Epithelial cell of proximal tubule (primary cell): ENCODE data around the gene MCFD2. TPM values are rescaled to one million over a fixed set of nuclear protein-coding genes. Genes with fewer than 3 reads are reported as not detected.

ENCODE experiments used
- DNase-seq: peaks from one replicate; pipeline ENCODE4 v3.0.0-alpha.2; 2011; ENCODE audit warnings: low read depth
- H3K4me3 ChIP-seq: 2 replicates; pipeline ENCODE4 v1.5.1; 2011; ENCODE audit warnings: low read depth, mild to moderate bottlenecking, low read length
- total RNA-seq: library from RNA; depleted of rRNA; stranded (reverse); fragments of >200 nt; gene quantifications from 2 replicates; pipeline ENCODE4 v1.2.3, GENCODE V29; 2015
- TF ChIP-seq, protein P1 (sequence below): conservative IDR thresholded peaks from 2 replicates; pipeline ENCODE4 v1.5.1; 2012; ENCODE audit warnings: low read depth, mild to moderate bottlenecking, low read length

Gene MCFD2
- total RNA-seq, 1 donor from 2014 or later, result 36.3 TPM

- H3K4me3 ChIP-seq, result no peak overlapping the region
- DNase-seq, result peak; percentile 65
- TF ChIP-seq, protein P1, sequence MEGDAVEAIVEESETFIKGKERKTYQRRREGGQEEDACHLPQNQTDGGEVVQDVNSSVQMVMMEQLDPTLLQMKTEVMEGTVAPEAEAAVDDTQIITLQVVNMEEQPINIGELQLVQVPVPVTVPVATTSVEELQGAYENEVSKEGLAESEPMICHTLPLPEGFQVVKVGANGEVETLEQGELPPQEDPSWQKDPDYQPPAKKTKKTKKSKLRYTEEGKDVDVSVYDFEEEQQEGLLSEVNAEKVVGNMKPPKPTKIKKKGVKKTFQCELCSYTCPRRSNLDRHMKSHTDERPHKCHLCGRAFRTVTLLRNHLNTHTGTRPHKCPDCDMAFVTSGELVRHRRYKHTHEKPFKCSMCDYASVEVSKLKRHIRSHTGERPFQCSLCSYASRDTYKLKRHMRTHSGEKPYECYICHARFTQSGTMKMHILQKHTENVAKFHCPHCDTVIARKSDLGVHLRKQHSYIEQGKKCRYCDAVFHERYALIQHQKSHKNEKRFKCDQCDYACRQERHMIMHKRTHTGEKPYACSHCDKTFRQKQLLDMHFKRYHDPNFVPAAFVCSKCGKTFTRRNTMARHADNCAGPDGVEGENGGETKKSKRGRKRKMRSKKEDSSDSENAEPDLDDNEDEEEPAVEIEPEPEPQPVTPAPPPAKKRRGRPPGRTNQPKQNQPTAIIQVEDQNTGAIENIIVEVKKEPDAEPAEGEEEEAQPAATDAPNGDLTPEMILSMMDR, result no peak
Measured at GRCh38 chr2:46873604-46874068, 42.0 kb downstream of the MCFD2 start.

GRCh38 chr2:46872902-46873603, 42.6 kb downstream of the MCFD2 start:
- DNase-seq, result no peak
- TF ChIP-seq, protein P1, result no peak
- no peak overlapping the region for H3K4me3 ChIP-seq

- TF ChIP-seq, protein P1, result no peak
- H3K4me3 ChIP-seq, result no peak overlapping the region
- no peak for DNase-seq
Measured at GRCh38 chr2:46871976-46872381, 43.6 kb downstream of the MCFD2 start.

DNA sequence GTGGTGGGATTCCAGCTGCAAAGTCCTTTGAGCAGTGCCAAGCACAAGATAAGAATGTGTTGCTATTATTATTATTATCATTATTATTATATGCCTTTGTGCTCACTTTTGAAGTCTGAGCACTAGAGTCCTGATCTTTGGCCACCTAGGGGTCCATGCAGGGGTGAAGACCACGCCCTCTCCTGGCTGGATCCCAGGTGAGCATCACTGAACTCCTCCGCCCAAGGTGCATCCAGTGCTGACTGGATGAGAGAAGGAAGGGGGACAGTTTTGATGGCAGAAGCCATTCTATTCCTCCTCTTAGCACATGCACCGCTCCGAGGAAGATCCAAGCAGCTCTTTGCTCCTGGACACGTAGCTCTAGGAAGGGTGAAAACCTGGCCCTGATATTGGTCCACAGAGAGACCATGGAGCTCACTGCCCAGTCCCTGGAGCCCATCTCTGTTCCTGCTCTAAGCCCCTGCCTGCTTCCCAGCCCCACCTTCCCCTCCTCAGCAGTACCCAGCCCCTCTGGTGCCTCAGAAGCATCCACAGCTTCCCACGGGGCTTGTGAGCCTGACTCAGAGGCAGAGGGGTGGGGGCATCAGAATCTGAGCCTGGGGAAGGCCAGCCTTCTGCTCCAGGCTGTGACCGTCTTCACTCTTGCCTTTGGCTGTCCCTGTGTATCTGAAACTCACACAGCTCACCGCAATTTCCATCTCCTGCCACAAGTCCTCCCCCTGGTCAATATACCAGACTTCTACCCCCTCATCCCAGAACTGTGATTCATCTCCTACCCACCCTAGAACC, 45.4 kb downstream of the MCFD2 start:
- H3K4me3 ChIP-seq, result no peak overlapping the region
- DNase-seq, result no peak
- TF ChIP-seq, protein P1, result no peak

GRCh38 chr2:46869621-46870020, 46.0 kb downstream of the MCFD2 start:
- H3K4me3 ChIP-seq, result no peak overlapping the region
- TF ChIP-seq, protein P1, result no peak
- no peak for DNase-seq

DNA sequence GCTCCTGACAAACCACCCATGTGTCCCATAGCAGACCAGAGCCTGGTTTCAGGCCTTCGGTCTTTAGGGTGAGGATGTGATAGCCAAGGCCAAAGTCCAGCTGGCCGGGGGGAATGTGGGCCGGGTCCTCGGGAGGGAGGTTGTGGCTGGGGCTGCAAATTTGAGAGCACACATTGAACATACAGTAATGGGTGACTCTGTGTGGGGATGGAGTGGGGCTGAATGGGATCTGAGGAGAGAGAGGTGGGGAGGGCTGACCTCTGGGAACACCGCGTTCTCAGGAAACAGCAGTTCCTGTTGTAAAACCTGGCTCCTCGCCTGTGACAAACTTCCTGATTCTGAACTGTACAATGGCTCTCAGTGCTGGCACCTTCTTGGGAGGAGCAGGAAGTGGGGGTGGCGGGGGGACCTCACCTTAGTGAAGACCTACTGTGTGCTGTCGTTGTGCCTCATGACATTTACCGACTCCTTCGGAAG, 48.8 kb downstream of the MCFD2 start:
- no peak for DNase-seq
- no peak overlapping the region for H3K4me3 ChIP-seq
- TF ChIP-seq, protein P1, result no peak
